H1 (cell line): ENCODE data around the gene ALKBH1. TPM values are rescaled to one million over a fixed set of nuclear protein-coding genes. Genes with fewer than 3 reads are reported as not detected.

Experiments
- CTCF ChIA-PET: fragments of 300-600 bp; sonication (Branson Sonifier 250); formaldehyde crosslinking; loops from one replicate; lab custom pipeline; 2021; ENCODE audit not compliant: partially characterized antibody; lab: Charles Lee
- POLR2A ChIA-PET: fragments of 300-600 bp; sonication (Branson Sonifier 250); formaldehyde crosslinking; loops from one replicate; lab custom pipeline; 2021; ENCODE audit warnings: inconsistent platforms; ENCODE audit not compliant: partially characterized antibody; lab: Charles Lee
- DNase-seq, 2 experiments: peaks; one replicate each; pipeline versions ENCODE4 v3.0.0 to v3.0.0-alpha.2; 2010 to 2022; ENCODE audit warnings: low spot score in 2 of 2, low read depth in 1 of 2, mixed read lengths in 1 of 2
- FAIRE-seq: peaks from 2 replicates; lab custom pipeline; 2011; peaks lifted over from hg19 to GRCh38; lab: Jason Lieb, UNC
- H2AFZ ChIP-seq: 2 replicates; pipeline ENCODE4 v1.8.1; 2012; ENCODE audit warnings: low read length, inconsistent platforms
- H2AK5ac ChIP-seq: 2 replicates; pipeline ENCODE4 v1.6.1; 2013; ENCODE audit warnings: low read depth, low read length
- H2BK120ac ChIP-seq: replicated peaks from 2 replicates; pipeline ENCODE3; 2013; ENCODE audit warnings: low read depth, low read length, inconsistent platforms
- H2BK12ac ChIP-seq: 2 replicates; pipeline ENCODE4 v1.6.1; 2013; ENCODE audit warnings: low read depth, low read length
- H2BK15ac ChIP-seq: 2 replicates; pipeline ENCODE4 v1.6.1; 2013; ENCODE audit warnings: low read length
- H2BK20ac ChIP-seq: 2 replicates; pipeline ENCODE4 v1.6.1; 2013; ENCODE audit warnings: low read length
- H2BK5ac ChIP-seq: 2 replicates; pipeline ENCODE4 v1.6.1; 2013; ENCODE audit warnings: low read depth, low read length
- H3K14ac ChIP-seq: 2 replicates; pipeline ENCODE4 v1.6.1; 2013; ENCODE audit warnings: inconsistent platforms; ENCODE audit not compliant: insufficient read length
- H3K18ac ChIP-seq: 2 replicates; pipeline ENCODE4 v1.6.1; 2013; ENCODE audit warnings: low read length; ENCODE audit errors: extremely low read depth
- H3K23ac ChIP-seq: 2 replicates; pipeline ENCODE4 v1.6.1; 2013; ENCODE audit warnings: inconsistent platforms; ENCODE audit not compliant: insufficient read length
- H3K23me2 ChIP-seq: 2 replicates; pipeline ENCODE4 v1.6.1; 2013; ENCODE audit warnings: low read depth, low read length
- H3K27ac ChIP-seq: 2 replicates; pipeline ENCODE4 v1.6.1; 2011; ENCODE audit warnings: low read depth, low read length, inconsistent platforms
- H3K27me3 ChIP-seq, 4 experiments: replicated peaks in 1 of 4; 1 replicate in 1 of 4; 2 replicates in 3 of 4; pipeline versions ENCODE4 v1.6.1 to v1.8.1; 2011 to 2013; ENCODE audit warnings: low read length in 3 of 4, mild to moderate bottlenecking in 3 of 4, inconsistent platforms in 2 of 4, mixed read lengths in 2 of 4, moderate library complexity in 1 of 4; ENCODE audit not compliant: control insufficient read depth in 3 of 4, insufficient read depth in 3 of 4; ENCODE audit errors: extremely low read depth in 1 of 4
- H3K36me3 ChIP-seq, 4 experiments: 2 replicates each; pipeline versions ENCODE4 v1.6.1 to v1.8.1; 2011 to 2013; ENCODE audit warnings: mild to moderate bottlenecking in 4 of 4, low read length in 3 of 4, moderate library complexity in 2 of 4, control low read depth in 1 of 4, inconsistent platforms in 1 of 4; ENCODE audit not compliant: insufficient read depth in 4 of 4, control insufficient read depth in 2 of 4
- H3K4ac ChIP-seq: replicated peaks from 2 replicates; pipeline ENCODE3; 2013; ENCODE audit warnings: low read length, low read depth, mixed read lengths, inconsistent platforms; ENCODE audit not compliant: insufficient read length
- H3K4me1 ChIP-seq, 4 experiments: replicated peaks in 1 of 4; 1 replicate in 1 of 4; 2 replicates in 3 of 4; pipeline versions ENCODE4 v1.6.1 to v1.8.1; 2011 to 2013; ENCODE audit warnings: low read length in 3 of 4, inconsistent platforms in 2 of 4, mixed read lengths in 1 of 4; ENCODE audit not compliant: insufficient read depth in 4 of 4, control insufficient read depth in 3 of 4
- H3K4me2 ChIP-seq, 2 experiments: 2 replicates each; pipeline versions ENCODE4 v1.6.1 to v1.8.1; 2011 to 2013; ENCODE audit warnings: low read depth in 2 of 2, low read length in 2 of 2, control low read depth in 1 of 2, inconsistent platforms in 1 of 2, mild to moderate bottlenecking in 1 of 2; ENCODE audit not compliant: insufficient read depth in 1 of 2
- H3K4me3 ChIP-seq, 4 experiments: fragments of 200-600, 300-600 bp in 1 of 4; sonication (generic), shearing (Covaris generic), sonication (Bioruptor Twin) in 1 of 4; 2 replicates each; pipeline versions ENCODE4 v1.5.1 to v1.8.1; 2011 to 2016; ENCODE audit warnings: low read length in 4 of 4, low read depth in 3 of 4, control low read depth in 2 of 4, inconsistent platforms in 2 of 4, mild to moderate bottlenecking in 2 of 4, mixed read lengths in 1 of 4, moderate library complexity in 1 of 4; ENCODE audit not compliant: insufficient read depth in 2 of 4; ENCODE audit errors: extremely low read depth in 1 of 4
- H3K56ac ChIP-seq: replicated peaks from 2 replicates; pipeline ENCODE3; 2013; ENCODE audit warnings: low read depth, mild to moderate bottlenecking, mixed read lengths, low read length, inconsistent platforms; ENCODE audit not compliant: insufficient read length
- H3K79me1 ChIP-seq: 2 replicates; pipeline ENCODE4 v1.6.1; 2013; ENCODE audit warnings: low read depth, low read length, control low read depth
- H3K79me2 ChIP-seq, 2 experiments: 2 replicates each; pipeline versions ENCODE4 v1.6.1 to v1.8.1; 2012 to 2013; ENCODE audit warnings: low read length in 2 of 2, mild to moderate bottlenecking in 2 of 2, inconsistent platforms in 1 of 2; ENCODE audit not compliant: insufficient read depth in 2 of 2, control insufficient read depth in 1 of 2
- H3K9ac ChIP-seq, 4 experiments: replicated peaks in 1 of 4; 1 replicate in 1 of 4; 2 replicates in 3 of 4; pipeline versions ENCODE4 v1.6.1 to v1.8.1; 2011 to 2013; ENCODE audit warnings: low read depth in 3 of 4, low read length in 3 of 4, control low read depth in 2 of 4, mild to moderate bottlenecking in 2 of 4, moderate library complexity in 2 of 4, inconsistent platforms in 1 of 4; ENCODE audit errors: extremely low read depth in 1 of 4
- H3K9me3 ChIP-seq, 2 experiments: 2 replicates each; pipeline versions ENCODE4 v1.6.1 to v1.8.1; 2012 to 2013; ENCODE audit warnings: mild to moderate bottlenecking in 2 of 2, moderate library complexity in 2 of 2, control low read depth in 1 of 2, inconsistent platforms in 1 of 2, low read depth in 1 of 2, low read length in 1 of 2, mixed read lengths in 1 of 2; ENCODE audit not compliant: insufficient read depth in 2 of 2
- H4K20me1 ChIP-seq, 2 experiments: replicated peaks in 1 of 2; 2 replicates each; pipeline versions ENCODE3 to v1.8.1; 2011 to 2013; ENCODE audit warnings: inconsistent platforms in 2 of 2, low read length in 2 of 2, mild to moderate bottlenecking in 1 of 2; ENCODE audit not compliant: insufficient read depth in 2 of 2, control insufficient read depth in 1 of 2
- H4K5ac ChIP-seq: 2 replicates; pipeline ENCODE4 v1.6.1; 2013; ENCODE audit warnings: low read length, low read depth, mixed read lengths, inconsistent platforms; ENCODE audit not compliant: insufficient read length
- H4K8ac ChIP-seq: 2 replicates; pipeline ENCODE4 v1.8.0; 2013; ENCODE audit warnings: mild to moderate bottlenecking, moderate library complexity, low read length, inconsistent platforms; ENCODE audit not compliant: insufficient read depth; ENCODE audit errors: extremely low read depth
- H4K91ac ChIP-seq: replicated peaks from 2 replicates; pipeline ENCODE3; 2013; ENCODE audit warnings: low read length, mixed read lengths, inconsistent platforms; ENCODE audit not compliant: insufficient read length
- POU5F1 ChIP-seq: IDR thresholded peaks from 2 replicates; pipeline ENCODE4 v1.6.1; 2011; ENCODE audit warnings: low read depth, mild to moderate bottlenecking, low read length, moderate library complexity
- SIX5 ChIP-seq: IDR thresholded peaks from 2 replicates; pipeline ENCODE4 v1.6.1; 2011; ENCODE audit warnings: mild to moderate bottlenecking, low read depth, low read length
- SP4 ChIP-seq: IDR thresholded peaks from 2 replicates; pipeline ENCODE4 v1.6.1; 2012; ENCODE audit warnings: low read length, inconsistent platforms
- SUZ12 ChIP-seq: fragments of 200-600 bp; sonication (generic); IDR thresholded peaks from 2 replicates; pipeline ENCODE4 v1.6.1; 2012; ENCODE audit warnings: mild to moderate bottlenecking, inconsistent platforms, low read length, moderate library complexity, mixed read lengths
- WGBS, 2 experiments: shearing (Covaris generic) in 1 of 2; methylation state at CpG; one replicate each; pipeline versions ENCODE4 v1.1.6 to v1.1.7; 2013 to 2015; ENCODE audit warnings: low lambda C conversion rate in 2 of 2, mixed read lengths in 2 of 2, inconsistent platforms in 1 of 2, low coverage in 1 of 2, missing lambda C conversion rate in 1 of 2; ENCODE audit not compliant: insufficient replicate concordance in 2 of 2, insufficient coverage in 1 of 2, insufficient read length in 1 of 2; ENCODE audit errors: extremely low coverage in 1 of 2, missing lambda C conversion rate in 1 of 2; 5-methylcytosine and 5-hydroxymethylcytosine counted together
- polyA plus RNA-seq, 7 experiments: library from polyadenylated mRNA; depleted of rRNA in 3 of 7; stranded (reverse) in 5 of 7; unstranded in 2 of 7; fragments of >200 nt in 5 of 7; fragments of 200-250 nt in 2 of 7; gene quantifications; 1 replicate in 5 of 7; 2 replicates in 1 of 7; 4 replicates in 1 of 7; pipeline versions ENCODE4 v1.2.1 to v1.2.3, GENCODE V29; 2011 to 2013; ENCODE audit warnings: missing spikeins in 2 of 7, mixed read lengths in 2 of 7
- total RNA-seq: library from RNA; stranded (reverse); fragmentation: NEBNext Ultra II Directional; extraction: Animal tissue kit (Norgen Biotek cat#: 25700); gene quantifications from 2 replicates; pipeline ENCODE4 v1.2.1, GENCODE V29; 2021

Gene ALKBH1
- total and polyA plus RNA-seq, 2 of the 8 experiments (the other 6 are each of a cell fraction or from before 2014, with no cell fraction given) = 14.3 to 20.0 TPM

GRCh38 chr14:77752266-77752665 is 44.4 kb upstream of the ALKBH1 start:
- Histone ChIP-seq H3K9me3 (peaks cover 0 to 6% of the 10 kb centered on the region in 2 experiments; a peak in 1 of 4 replicates), H3K4ac (no peak overlapping the region), H3K4me1 (no peaks in the 10 kb centered on the region), H3K14ac (no peak overlapping the region), H3K79me1 (no peaks in the 10 kb centered on the region), H4K20me1 (peaks cover 2 to 3% of the 10 kb centered on the region in 2 experiments), H3K56ac (no peak overlapping the region), H3K79me2 (peaks cover 0 to 33% of the 10 kb centered on the region in 2 experiments; a peak in 2 of 4 replicates), H3K4me3 (no peak overlapping the region), H3K36me3 (peaks cover 6 to 56% (median 36%) of the 10 kb centered on the region in 4 experiments), H2BK12ac (no peak overlapping the region), H2AFZ (no peak overlapping the region), H3K27ac (no peak overlapping the region), H3K23me2 (no peaks in the 10 kb centered on the region), H2BK5ac (no peak overlapping the region), H3K4me2 (no peak overlapping the region), H2BK20ac (no peak overlapping the region), H2BK15ac (no peak overlapping the region), H3K18ac (no peak overlapping the region), H4K5ac (no peak overlapping the region), H2BK120ac (no peak overlapping the region), H2AK5ac (no peak overlapping the region), H4K91ac (no peak overlapping the region), H3K23ac (no peak overlapping the region), H3K27me3 (no peaks in the 10 kb centered on the region), H4K8ac (no peak overlapping the region), H3K9ac (no peak overlapping the region)
- no peak for DNase-seq
- TF ChIP-seq SIX5 (no peak), SUZ12 (no peak), SP4 (no peak), POU5F1 (no peak)
- ChIA-PET CTCF (interaction anchor here (0.8 to 1.9 kb wide), 4 partner anchors 9 to 402 kb away, joined by 3 to 10 read pairs (median 4); partner anchors contain the start of gene SNW1), POLR2A (interaction anchor here (0.7 kb wide), 1 partner anchor 51 kb away, joined by 3 read pairs; no protein-coding TSS in a partner anchor)
- 98% methylated on average over 2 of the region's 2 CpGs; no CpG with 5 or more reads in 1 of the 2 experiments for WGBS, 2 experiments
- FAIRE-seq = no peak
